ENCODE data around the gene IFIT1. TPM values are rescaled to one million over a fixed set of nuclear protein-coding genes. Genes with fewer than 3 reads are reported as not detected.

Gene IFIT1
- total RNA-seq, 1 donor from 2014 or later: 71.8 TPM

GRCh38 chr10:89367529-89367928 is 24.9 kb upstream of the IFIT1 start:
- DNase-seq (no peak), ATAC-seq (peak in 1 of 2 donors; percentile 30)
- intact Hi-C loops (cut with DNase I): no loop called here
- H3K4me1 ChIP-seq: peaks cover 21% of the 10 kb centered on the region
- H3K27ac ChIP-seq: no peak overlapping the region
- H3K4me3 ChIP-seq: no peak overlapping the region
- H3K27me3 ChIP-seq (ENCODE audit: low read depth): no peaks in the 10 kb centered on the region
- H3K9me3 ChIP-seq: no peaks in the 10 kb centered on the region
- H3K36me3 ChIP-seq: no peaks in the 10 kb centered on the region
- TF ChIP-seq CTCF (IDR thresholded peaks at IDR 0.05): no peak

GRCh38 chr10:89368129-89368528 is 24.3 kb upstream of the IFIT1 start:
- TF ChIP-seq CTCF (IDR thresholded peaks at IDR 0.05): no peak
- H3K36me3 ChIP-seq: no peaks in the 10 kb centered on the region
- H3K4me3 ChIP-seq: no peak overlapping the region
- intact Hi-C loops (cut with DNase I): no loop called here
- ATAC-seq (no peak), DNase-seq (no peak)
- H3K27me3 ChIP-seq (ENCODE audit: low read depth): no peaks in the 10 kb centered on the region
- no peaks in the 10 kb centered on the region for H3K9me3 ChIP-seq
- no peak overlapping the region for H3K27ac ChIP-seq
- peaks cover 23% of the 10 kb centered on the region for H3K4me1 ChIP-seq

- peak; percentile 58 for TF ChIP-seq CTCF (IDR thresholded peaks at IDR 0.05)
- DNase-seq (no peak), ATAC-seq (peak; percentile 37 to 38)
- Histone ChIP-seq H3K9me3 (no peaks in the 10 kb centered on the region), H3K27me3 (ENCODE audit: low read depth) (no peaks in the 10 kb centered on the region), H3K27ac (no peak overlapping the region), H3K4me3 (no peak overlapping the region), H3K4me1 (peaks cover 36% of the 10 kb centered on the region), H3K36me3 (no peaks in the 10 kb centered on the region)
- intact Hi-C loops (cut with DNase I): no loop called here
Observed at GRCh38 chr10:89369156-89370105, 23.0 kb upstream of the IFIT1 start.

- Histone ChIP-seq H3K27ac (no peak overlapping the region), H3K36me3 (no peaks in the 10 kb centered on the region), H3K9me3 (no peaks in the 10 kb centered on the region), H3K4me3 (no peak overlapping the region), H3K27me3 (ENCODE audit: low read depth) (no peaks in the 10 kb centered on the region), H3K4me1 (peaks cover 47% of the 10 kb centered on the region)
- ATAC-seq: no peak
- TF ChIP-seq CTCF (IDR thresholded peaks at IDR 0.05): no peak
- intact Hi-C loops (cut with DNase I): no loop called here
- DNase-seq: no peak
Observed at GRCh38 chr10:89371079-89371478, 21.3 kb upstream of the IFIT1 start.

- Histone ChIP-seq H3K4me3 (no peak overlapping the region), H3K4me1 (peaks cover 47% of the 10 kb centered on the region), H3K9me3 (no peaks in the 10 kb centered on the region), H3K27me3 (ENCODE audit: low read depth) (no peaks in the 10 kb centered on the region), H3K27ac (no peak overlapping the region), H3K36me3 (no peaks in the 10 kb centered on the region)
- DNase-seq: no peak
- intact Hi-C loops (cut with DNase I): no loop called here
- ATAC-seq: no peak
- TF ChIP-seq CTCF (IDR thresholded peaks at IDR 0.05): no peak
Observed at GRCh38 chr10:89371987-89372386, 20.4 kb upstream of the IFIT1 start.
